SU-DHL-6 (cell line): ENCODE measurements around the gene UCN.
A peak's percentile ranks its signal among the peaks of the same experiment; 100 is the strongest.

Experiments used
- H2AFZ ChIP-seq: fragments of 200-600 bp; sonication (generic); 2 replicates; pipeline ENCODE4 v1.6.1; 2014; ENCODE audit warnings: low read depth, mild to moderate bottlenecking, moderate library complexity, mixed read lengths, antibody characterized with exemption, low read length; ENCODE audit not compliant: severe bottlenecking
- H3F3A ChIP-seq: fragments of 200-600 bp; shearing (Covaris generic); 2 replicates; pipeline ENCODE4 v1.6.0; 2016; ENCODE audit warnings: antibody characterized with exemption, mild to moderate bottlenecking; ENCODE audit not compliant: insufficient read depth
- H3K27ac ChIP-seq: fragments of 200-600 bp; sonication (generic); 2 replicates; pipeline ENCODE4 v1.5.1; 2016; ENCODE audit warnings: low read depth, mild to moderate bottlenecking, low read length, moderate library complexity, mixed read lengths
- H3K27me3 ChIP-seq: fragments of 200-600 bp; sonication (generic), shearing (Covaris generic); 2 replicates; pipeline ENCODE4 v1.6.0; 2014; ENCODE audit warnings: mild to moderate bottlenecking, low read length
- H3K36me3 ChIP-seq: fragments of 200-600 bp; sonication (generic); 2 replicates; pipeline ENCODE4 v1.6.1; 2014; ENCODE audit warnings: mild to moderate bottlenecking, low read length, mixed read lengths
- H3K4me2 ChIP-seq: fragments of 300-600, 200-600 bp; shearing (Covaris generic), sonication (generic); 2 replicates; pipeline ENCODE4 v1.6.0; 2014; ENCODE audit warnings: low read length, low read depth, mild to moderate bottlenecking; ENCODE audit not compliant: poor library complexity, severe bottlenecking
- H3K4me3 ChIP-seq: fragments of 200-600 bp; sonication (generic); 2 replicates; pipeline ENCODE4 v1.5.1; 2014; ENCODE audit warnings: antibody characterized with exemption, low read length, mild to moderate bottlenecking, mixed read lengths; ENCODE audit not compliant: insufficient read depth, poor library complexity, severe bottlenecking
- H3K79me2 ChIP-seq: fragments of 200-600 bp; sonication (generic); 2 replicates; pipeline ENCODE4 v1.6.1; 2014; ENCODE audit warnings: mild to moderate bottlenecking, low read length, moderate library complexity; ENCODE audit not compliant: insufficient read depth
- H3K9ac ChIP-seq: fragments of 200-600 bp; sonication (generic); 2 replicates; pipeline ENCODE4 v1.7.0; 2014; ENCODE audit warnings: mild to moderate bottlenecking, low read length
- H3K9me2 ChIP-seq: fragments of 200-600 bp; sonication (generic); replicated peaks from 2 replicates; pipeline ENCODE4 v1.6.1; 2014; ENCODE audit warnings: low read length; ENCODE audit not compliant: insufficient read depth
- H3K9me3 ChIP-seq: fragments of 200-600 bp; sonication (generic); 2 replicates; pipeline ENCODE4 v1.6.1; 2014; ENCODE audit warnings: low read length, mixed read lengths; ENCODE audit not compliant: insufficient read depth
- H4K20me1 ChIP-seq: fragments of 200-600 bp; sonication (generic); 2 replicates; pipeline ENCODE4 v1.6.1; 2014; ENCODE audit warnings: low read depth, mild to moderate bottlenecking, antibody characterized with exemption, low read length, moderate library complexity, mixed read lengths
- EZH2phosphoT487 ChIP-seq: fragments of 200-600 bp; sonication (generic), shearing (Covaris generic); conservative IDR thresholded peaks from 2 replicates; pipeline ENCODE4 v1.6.1; 2018; ENCODE audit warnings: mild to moderate bottlenecking, antibody characterized with exemption, low read length, moderate library complexity, mixed read lengths
- TF ChIP-seq, protein P1 (sequence below): fragments of 200-600 bp; sonication (generic); IDR thresholded peaks from one replicate; pipeline ENCODE4 v1.5.1; 2017; ENCODE audit warnings: antibody characterized with exemption, mild to moderate bottlenecking, low read length, moderate library complexity; ENCODE audit not compliant: insufficient read depth, poor library complexity, severe bottlenecking

Gene UCN

DNA sequence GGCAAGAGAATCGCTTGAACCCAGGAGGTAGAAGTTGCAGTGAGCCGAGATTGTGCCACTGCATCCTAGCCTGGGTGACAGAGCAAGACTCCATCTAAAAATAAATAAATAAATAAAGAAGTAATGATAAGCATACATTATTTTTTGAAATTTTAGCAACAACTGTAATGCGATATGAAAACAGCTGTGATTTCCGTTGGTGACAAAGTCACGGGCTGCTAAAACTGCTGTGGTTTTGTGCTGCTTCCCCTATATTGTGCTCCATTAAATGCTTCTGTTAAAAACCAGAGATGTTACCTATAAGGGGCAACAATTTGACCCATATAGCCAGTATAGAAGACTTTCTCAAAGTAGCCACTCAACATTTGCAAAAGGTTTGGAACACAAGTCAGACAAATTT, 17.7 kb downstream of the UCN start:
- H3K9me3 ChIP-seq, result no peaks in the 10 kb centered on the region
- H3K27ac ChIP-seq, result 0 out of 2 replicates have a peak overlapping the region, but pooled peaks have one; percentile 30
- no peaks in the 10 kb centered on the region for H3K9me2 ChIP-seq
- no peaks in the 10 kb centered on the region for H4K20me1 ChIP-seq
- H3K4me2 ChIP-seq, result peak overlapping the region; percentile 33
- H3F3A ChIP-seq, result no peaks in the 10 kb centered on the region
- no peak overlapping the region for H3K4me3 ChIP-seq
- no peak for TF ChIP-seq EZH2phosphoT487
- TF ChIP-seq, protein P1, sequence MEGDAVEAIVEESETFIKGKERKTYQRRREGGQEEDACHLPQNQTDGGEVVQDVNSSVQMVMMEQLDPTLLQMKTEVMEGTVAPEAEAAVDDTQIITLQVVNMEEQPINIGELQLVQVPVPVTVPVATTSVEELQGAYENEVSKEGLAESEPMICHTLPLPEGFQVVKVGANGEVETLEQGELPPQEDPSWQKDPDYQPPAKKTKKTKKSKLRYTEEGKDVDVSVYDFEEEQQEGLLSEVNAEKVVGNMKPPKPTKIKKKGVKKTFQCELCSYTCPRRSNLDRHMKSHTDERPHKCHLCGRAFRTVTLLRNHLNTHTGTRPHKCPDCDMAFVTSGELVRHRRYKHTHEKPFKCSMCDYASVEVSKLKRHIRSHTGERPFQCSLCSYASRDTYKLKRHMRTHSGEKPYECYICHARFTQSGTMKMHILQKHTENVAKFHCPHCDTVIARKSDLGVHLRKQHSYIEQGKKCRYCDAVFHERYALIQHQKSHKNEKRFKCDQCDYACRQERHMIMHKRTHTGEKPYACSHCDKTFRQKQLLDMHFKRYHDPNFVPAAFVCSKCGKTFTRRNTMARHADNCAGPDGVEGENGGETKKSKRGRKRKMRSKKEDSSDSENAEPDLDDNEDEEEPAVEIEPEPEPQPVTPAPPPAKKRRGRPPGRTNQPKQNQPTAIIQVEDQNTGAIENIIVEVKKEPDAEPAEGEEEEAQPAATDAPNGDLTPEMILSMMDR, result no peak
- H2AFZ ChIP-seq, result no peak overlapping the region
- no peak overlapping the region for H3K9ac ChIP-seq
- H3K36me3 ChIP-seq, result no peaks in the 10 kb centered on the region
- H3K79me2 ChIP-seq, result no peaks in the 10 kb centered on the region
- no peaks in the 10 kb centered on the region for H3K27me3 ChIP-seq

DNA sequence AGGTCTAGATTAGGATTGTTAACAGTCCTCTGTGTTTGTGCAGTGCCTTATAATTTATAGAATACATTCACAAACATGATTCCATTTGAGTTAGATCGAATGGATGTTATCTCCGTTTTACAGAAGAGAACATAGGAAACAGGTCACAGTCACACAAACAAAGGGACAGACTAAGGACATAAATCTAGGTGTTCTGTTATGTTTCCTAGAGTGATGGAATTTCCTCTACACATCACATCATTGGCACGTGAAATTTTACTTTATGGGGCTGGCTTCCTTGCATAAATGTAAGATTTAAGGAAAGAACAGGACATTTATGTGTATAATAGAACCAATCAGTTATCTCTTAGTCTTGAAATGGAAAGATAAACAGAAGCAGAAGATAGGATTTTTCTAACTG, 19.6 kb downstream of the UCN start:
- Histone ChIP-seq H3K9me3 (no peaks in the 10 kb centered on the region), H3K36me3 (no peaks in the 10 kb centered on the region), H3F3A (no peaks in the 10 kb centered on the region), H3K4me3 (no peak overlapping the region), H4K20me1 (no peaks in the 10 kb centered on the region), H3K9me2 (no peaks in the 10 kb centered on the region), H3K27ac (no peak overlapping the region), H3K27me3 (no peaks in the 10 kb centered on the region), H3K9ac (no peak overlapping the region), H3K79me2 (no peaks in the 10 kb centered on the region), H3K4me2 (no peak overlapping the region), H2AFZ (no peak overlapping the region)
- TF ChIP-seq, protein P1, result no peak
- no peak for TF ChIP-seq EZH2phosphoT487

DNA sequence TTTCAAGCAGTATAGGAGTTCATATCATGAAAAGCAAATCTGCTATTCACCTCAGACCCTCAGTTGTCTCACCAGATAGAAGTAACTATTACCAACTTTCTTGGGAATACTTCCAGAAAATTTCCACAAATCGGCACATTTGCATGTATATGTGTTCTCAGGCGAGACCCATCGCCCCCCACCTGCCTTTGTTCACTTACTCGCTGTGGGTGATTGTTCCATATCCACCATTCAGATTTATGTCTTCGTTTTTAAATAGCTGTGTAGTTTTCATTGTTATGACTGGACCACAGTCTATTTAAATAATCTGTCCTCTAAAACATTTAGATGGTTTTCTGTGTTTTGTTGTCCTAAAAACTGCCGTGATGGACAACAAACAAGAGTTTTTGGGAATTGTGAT, 22.8 kb downstream of the UCN start:
- no peaks in the 10 kb centered on the region for H3K79me2 ChIP-seq
- no peaks in the 10 kb centered on the region for H3K9me3 ChIP-seq
- no peak for TF ChIP-seq EZH2phosphoT487
- TF ChIP-seq, protein P1, result no peak
- no peak overlapping the region for H2AFZ ChIP-seq
- no peak overlapping the region for H3K4me2 ChIP-seq
- H3K9me2 ChIP-seq, result no peaks in the 10 kb centered on the region
- H3K27me3 ChIP-seq, result no peaks in the 10 kb centered on the region
- H3K9ac ChIP-seq, result no peak overlapping the region
- no peaks in the 10 kb centered on the region for H3F3A ChIP-seq
- no peak overlapping the region for H3K27ac ChIP-seq
- no peaks in the 10 kb centered on the region for H3K36me3 ChIP-seq
- H4K20me1 ChIP-seq, result no peaks in the 10 kb centered on the region
- no peak overlapping the region for H3K4me3 ChIP-seq
